Subcutaneous abdominal adipose tissue (tissue), 5 donors: ENCODE data around the gene CBX6.

Experiments used
- H3K27ac ChIP-seq: one replicate; pipeline ENCODE4 v1.7.0; 2013; ENCODE audit warnings: low read depth, mild to moderate bottlenecking, inconsistent platforms, low read length, moderate library complexity
- H3K27me3 ChIP-seq, 5 donors: one replicate each; pipeline ENCODE4 v1.7.0; 2013; ENCODE audit warnings: low read length in 5 of 5, inconsistent platforms in 1 of 5; ENCODE audit not compliant: control insufficient read depth in 5 of 5, insufficient read depth in 4 of 5
- H3K36me3 ChIP-seq, 5 donors: one replicate each; pipeline ENCODE4 v1.7.0; 2013; ENCODE audit warnings: low read length in 5 of 5; ENCODE audit not compliant: control insufficient read depth in 5 of 5, insufficient read depth in 5 of 5
- H3K4me1 ChIP-seq, 5 donors: one replicate each; pipeline ENCODE4 v1.7.0; 2013; ENCODE audit warnings: low read length in 5 of 5, mild to moderate bottlenecking in 3 of 5, moderate library complexity in 1 of 5; ENCODE audit not compliant: control insufficient read depth in 5 of 5, insufficient read depth in 5 of 5
- H3K4me3 ChIP-seq, 5 donors: one replicate each; pipeline ENCODE4 v1.7.0; 2013; ENCODE audit warnings: low read length in 5 of 5, low read depth in 1 of 5
- H3K9ac ChIP-seq, 5 donors: one replicate each; pipeline ENCODE4 v1.7.0; 2013; ENCODE audit warnings: low read length in 5 of 5, mild to moderate bottlenecking in 4 of 5, moderate library complexity in 3 of 5
- H3K9me3 ChIP-seq, 5 donors: one replicate each; pipeline ENCODE4 v1.7.0; 2013; ENCODE audit warnings: low read length in 5 of 5; ENCODE audit not compliant: control insufficient read depth in 5 of 5
- donor health status: healthy.
- donor health status: healthy.
- donor health status: healthy.
- donor health status: healthy.
- donor health status: healthy.

The CBX6 gene

DNA sequence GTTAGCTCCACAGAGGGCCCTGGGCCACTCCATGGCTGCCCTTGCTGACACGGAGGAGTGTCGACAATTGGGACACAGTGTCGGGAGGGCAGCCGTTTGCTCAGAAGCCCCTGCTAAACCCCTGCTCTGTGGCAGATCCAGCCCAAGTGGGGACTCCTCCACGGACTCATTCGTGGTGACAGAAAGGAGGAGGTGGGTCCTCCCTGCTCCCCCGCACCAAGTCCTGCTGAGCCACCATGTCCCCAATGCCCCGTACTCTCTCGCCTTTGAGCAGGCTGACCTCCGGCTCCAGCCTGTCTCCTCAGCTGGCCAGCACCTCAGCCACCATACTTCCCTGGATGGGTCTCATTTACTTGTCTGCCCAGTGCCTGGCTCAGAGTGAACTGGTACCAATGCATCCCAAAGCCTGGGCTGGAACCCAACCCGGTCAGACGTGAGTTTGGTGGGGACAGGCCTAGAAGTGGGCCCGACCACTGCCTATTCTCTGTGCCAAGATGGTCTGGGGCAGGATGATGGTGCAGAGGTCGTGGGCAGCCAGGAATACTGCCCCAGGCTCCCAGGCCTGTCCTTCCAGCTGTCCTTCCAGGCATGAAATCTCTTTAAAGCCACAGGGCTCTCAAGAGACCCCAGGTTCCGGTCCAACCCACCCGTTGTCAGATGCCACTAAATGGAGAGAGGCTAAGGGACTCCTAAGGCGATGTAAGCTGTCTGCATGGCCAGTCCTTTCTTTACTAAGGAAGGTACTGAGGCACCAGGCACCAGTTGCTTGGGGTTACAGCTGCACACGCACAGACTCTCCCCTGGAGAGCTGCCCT is 4.3 kb downstream of the CBX6 start:
- no peak overlapping the region for H3K27ac ChIP-seq
- peaks cover 5 to 61% (median 56%) of the 10 kb centered on the region in 5 donors for H3K4me1 ChIP-seq
- peaks cover 0 to 38% (median 17%) of the 10 kb centered on the region in 5 donors for H3K36me3 ChIP-seq
- H3K9me3 ChIP-seq: no peaks in the 10 kb centered on the region
- H3K27me3 ChIP-seq: no peaks in the 10 kb centered on the region
- H3K9ac ChIP-seq: no peak overlapping the region
- no peak overlapping the region for H3K4me3 ChIP-seq

DNA sequence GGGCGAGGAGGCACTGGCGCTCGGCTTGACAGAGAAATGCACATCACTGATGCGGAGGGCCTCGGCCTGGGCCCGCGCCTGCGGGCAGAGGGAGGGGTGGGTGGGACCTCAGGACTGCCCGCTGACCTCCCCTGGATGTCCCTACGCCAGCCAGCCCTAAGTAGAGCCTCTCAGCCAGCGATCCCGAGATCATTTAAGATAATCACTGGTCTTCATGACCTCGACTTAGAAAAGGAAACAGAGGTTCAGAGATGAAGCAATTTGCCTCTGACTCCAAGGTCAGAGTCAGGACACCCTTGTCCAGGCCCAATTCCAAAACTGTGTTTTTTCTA is 4.9 kb downstream of the CBX6 start:
- peaks cover 5 to 62% (median 59%) of the 10 kb centered on the region in 5 donors for H3K4me1 ChIP-seq
- no peaks in the 10 kb centered on the region for H3K27me3 ChIP-seq
- H3K9ac ChIP-seq: no peak overlapping the region
- no peaks in the 10 kb centered on the region for H3K9me3 ChIP-seq
- no peak overlapping the region for H3K4me3 ChIP-seq
- H3K27ac ChIP-seq: no peak overlapping the region
- H3K36me3 ChIP-seq: peaks cover 0 to 38% (median 17%) of the 10 kb centered on the region in 5 donors

DNA sequence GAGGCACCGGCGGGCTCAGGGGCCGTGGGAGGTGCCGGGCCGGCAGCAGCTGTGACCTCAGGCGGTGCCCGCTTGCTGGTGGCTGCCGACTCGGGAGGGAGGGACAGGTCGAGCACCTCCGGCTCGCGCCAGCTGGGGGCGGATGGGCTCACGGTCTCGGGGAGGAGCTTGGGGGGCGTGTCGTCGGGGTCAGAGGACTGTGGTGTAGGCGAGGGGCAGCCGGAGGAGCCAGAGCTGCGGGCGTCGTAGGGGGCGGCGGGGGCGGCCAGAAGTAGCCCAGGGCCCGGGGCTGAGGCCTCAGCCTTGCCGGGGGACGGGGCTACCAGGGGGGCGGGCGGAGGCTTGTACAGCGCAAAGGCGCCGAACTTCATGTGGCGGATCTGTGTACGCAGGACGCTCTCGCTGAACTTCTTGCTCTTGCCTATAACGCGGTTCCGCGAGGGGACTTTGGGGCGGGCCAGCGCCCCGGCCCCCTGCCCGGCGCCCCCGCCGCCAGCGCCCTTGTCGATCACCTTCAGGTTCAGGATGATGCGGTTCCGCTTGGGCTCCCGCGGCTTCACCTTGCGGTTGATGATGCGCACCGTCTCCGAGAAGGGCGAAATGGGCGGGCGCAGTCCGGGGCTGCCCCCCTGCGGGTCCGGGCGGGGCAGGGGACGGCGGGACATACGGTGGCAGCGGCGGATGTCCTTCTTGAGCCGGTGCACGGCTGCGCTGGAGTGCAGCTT is 5.5 kb downstream of the CBX6 start:
- Histone ChIP-seq H3K27ac (no peak overlapping the region), H3K4me3 (no peak overlapping the region), H3K9ac (no peak overlapping the region), H3K27me3 (no peaks in the 10 kb centered on the region), H3K9me3 (no peaks in the 10 kb centered on the region), H3K4me1 (peaks cover 5 to 64% (median 59%) of the 10 kb centered on the region in 5 donors), H3K36me3 (peaks cover 0 to 38% (median 17%) of the 10 kb centered on the region in 5 donors)

DNA sequence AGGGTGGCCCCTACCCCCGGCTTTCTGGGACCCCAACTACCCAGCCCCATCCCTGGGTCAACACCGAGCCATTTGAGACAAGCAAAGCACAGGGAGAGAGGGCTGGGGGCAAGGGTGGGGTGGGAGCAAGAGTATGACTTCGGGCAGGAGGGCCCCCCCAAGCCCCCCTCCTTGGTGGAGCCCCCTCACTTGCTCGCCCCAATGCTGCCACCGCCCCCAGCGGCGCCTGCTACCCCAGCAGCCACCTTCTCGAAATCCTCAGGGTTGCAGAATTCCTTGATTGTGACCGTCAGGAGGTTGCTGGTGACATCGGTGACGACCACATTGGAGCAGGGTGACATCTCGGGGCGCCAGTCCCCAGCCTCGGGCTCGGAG is 6.0 kb downstream of the CBX6 start:
- no peak overlapping the region for H3K4me3 ChIP-seq
- peaks cover 0 to 38% (median 17%) of the 10 kb centered on the region in 5 donors for H3K36me3 ChIP-seq
- H3K9me3 ChIP-seq: no peaks in the 10 kb centered on the region
- peaks cover 5 to 58% (median 54%) of the 10 kb centered on the region in 5 donors for H3K4me1 ChIP-seq
- no peak overlapping the region for H3K9ac ChIP-seq
- H3K27ac ChIP-seq: no peak overlapping the region
- H3K27me3 ChIP-seq: peaks cover 0 to 4% (median 2%) of the 10 kb centered on the region in 5 donors

DNA sequence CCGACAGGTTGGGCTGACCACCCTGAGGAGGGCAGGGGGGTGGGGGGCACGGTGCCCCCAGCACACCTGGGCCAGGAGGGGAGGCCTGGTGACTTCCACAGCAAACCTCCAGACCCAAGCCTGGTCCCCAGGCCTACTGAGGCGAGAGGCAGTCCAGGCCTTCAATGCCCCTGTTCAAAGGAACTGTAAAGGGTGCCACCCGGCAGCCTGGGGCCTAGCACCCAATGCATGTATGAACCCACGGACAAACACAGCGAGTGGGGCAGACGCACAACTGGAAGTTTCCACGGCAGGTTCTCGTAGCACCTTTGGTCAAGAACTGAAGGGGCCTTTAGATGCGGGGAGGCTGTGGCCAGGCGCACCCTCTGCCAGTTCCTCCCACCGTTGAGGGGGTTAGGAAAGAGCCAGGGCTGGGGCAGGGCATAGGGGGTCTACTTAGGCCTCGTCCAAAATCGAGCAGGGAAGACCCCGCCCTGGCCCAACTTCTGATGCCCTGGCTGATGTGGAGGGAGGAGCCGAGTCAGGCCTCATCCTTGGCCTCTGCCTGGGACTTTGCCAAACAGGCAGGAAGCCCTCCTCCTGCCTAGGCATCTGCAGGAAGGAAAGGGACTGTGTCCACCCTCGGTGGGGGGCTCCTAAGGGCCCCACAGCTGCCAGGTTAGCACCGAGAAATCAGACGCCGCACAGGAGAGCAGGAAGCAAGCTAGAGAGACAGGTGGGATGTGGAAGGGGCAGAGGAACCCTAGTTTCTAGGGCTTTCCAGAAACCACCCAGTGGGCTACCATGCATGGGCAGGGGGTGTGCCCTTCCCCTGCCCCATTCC is 6.6 kb downstream of the CBX6 start:
- Histone ChIP-seq H3K9me3 (no peaks in the 10 kb centered on the region), H3K27me3 (peaks cover 0 to 10% (median 7%) of the 10 kb centered on the region in 5 donors), H3K4me1 (peaks cover 5 to 52% (median 48%) of the 10 kb centered on the region in 5 donors), H3K27ac (peak overlapping the region; percentile 50), H3K9ac (peak overlapping the region in 2 of 5 donors; percentile 35 to 59), H3K36me3 (peaks cover 0 to 38% (median 17%) of the 10 kb centered on the region in 5 donors), H3K4me3 (no peak overlapping the region)

DNA sequence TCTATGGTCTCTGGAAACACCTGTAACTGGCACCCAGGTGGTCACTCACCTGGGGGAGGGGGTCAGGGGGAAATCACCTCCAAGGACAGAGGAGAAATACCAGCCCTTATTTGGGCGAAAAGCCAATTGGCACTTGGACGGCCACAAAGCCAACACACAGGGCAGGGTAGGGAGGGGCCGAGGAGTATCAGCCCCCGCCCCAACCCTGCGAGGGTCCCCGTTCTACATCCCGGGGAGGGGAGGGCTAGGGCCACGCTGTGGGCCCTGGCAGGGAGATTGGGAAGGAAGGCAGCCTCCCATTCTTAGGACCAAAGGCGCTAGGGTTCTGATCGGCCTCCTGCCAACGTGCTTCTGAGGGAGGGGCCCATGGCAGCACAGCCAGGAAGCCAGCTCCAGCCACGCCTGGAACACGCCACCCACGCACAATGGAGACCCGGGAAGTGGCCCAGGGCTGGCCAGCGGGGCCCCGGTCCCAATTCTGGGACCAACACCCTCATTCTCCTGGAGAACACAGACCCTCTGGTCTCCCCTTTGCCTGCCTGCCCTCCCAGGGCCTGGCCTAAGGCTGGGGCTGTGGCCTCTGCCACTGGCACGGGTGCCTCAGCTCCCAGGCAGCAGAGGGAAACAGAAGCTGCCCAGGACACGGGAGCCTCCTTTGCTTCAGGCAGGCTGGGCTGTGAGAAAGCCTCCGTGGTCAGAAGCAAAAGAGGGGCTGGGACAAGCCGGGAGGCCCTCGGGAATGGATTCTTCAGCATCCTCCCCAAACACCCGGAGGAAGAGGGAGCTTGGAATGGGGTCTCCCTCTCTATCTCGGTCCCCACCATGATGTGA is 7.4 kb downstream of the CBX6 start:
- H3K4me1 ChIP-seq: peaks cover 5 to 44% (median 39%) of the 10 kb centered on the region in 5 donors
- H3K4me3 ChIP-seq: peak overlapping the region in 1 of 5 donors; percentile 7
- H3K36me3 ChIP-seq: peaks cover 0 to 34% (median 15%) of the 10 kb centered on the region in 5 donors
- H3K27me3 ChIP-seq: peaks cover 0 to 13% (median 12%) of the 10 kb centered on the region in 5 donors
- peak overlapping the region in 3 of 5 donors; percentile 35 to 59 (median 49) for H3K9ac ChIP-seq
- no peaks in the 10 kb centered on the region for H3K9me3 ChIP-seq
- peak overlapping the region; percentile 50 for H3K27ac ChIP-seq

DNA sequence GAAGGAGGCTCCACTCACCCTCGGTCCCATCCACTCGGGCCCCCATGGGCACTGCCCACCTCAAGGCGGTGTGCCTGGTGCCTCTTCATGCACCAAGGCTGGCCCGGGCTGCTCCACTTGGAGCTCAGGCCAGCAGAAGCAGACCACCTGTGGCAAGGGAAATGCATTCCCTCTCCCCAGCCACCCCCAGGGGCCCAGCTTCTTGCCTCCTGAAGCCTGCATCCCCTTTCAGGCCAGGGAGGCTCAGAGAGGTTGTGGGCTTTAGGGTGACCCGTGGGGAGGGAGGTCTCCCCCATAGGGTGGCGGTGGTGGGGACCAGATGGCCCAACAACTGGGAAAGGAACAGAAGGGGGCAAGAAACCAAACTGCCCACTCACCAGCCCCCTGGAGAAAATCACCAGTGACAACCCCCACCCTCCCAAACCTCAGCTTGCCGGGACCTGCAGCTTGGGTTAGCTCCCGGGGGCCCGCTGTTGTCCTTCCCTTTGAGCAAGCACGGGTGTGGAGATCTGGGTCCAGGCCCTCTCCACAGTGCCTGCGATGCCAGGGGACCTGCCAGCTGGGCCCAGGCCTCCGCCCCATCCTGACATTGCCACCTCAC is 8.4 kb downstream of the CBX6 start:
- H3K9ac ChIP-seq: no peak overlapping the region
- H3K4me1 ChIP-seq: peaks cover 2 to 36% (median 30%) of the 10 kb centered on the region in 5 donors
- no peak overlapping the region for H3K4me3 ChIP-seq
- peaks cover 0 to 13% (median 12%) of the 10 kb centered on the region in 5 donors for H3K27me3 ChIP-seq
- no peaks in the 10 kb centered on the region for H3K9me3 ChIP-seq
- H3K36me3 ChIP-seq: peaks cover 0 to 32% (median 15%) of the 10 kb centered on the region in 5 donors
- H3K27ac ChIP-seq: no peak overlapping the region

DNA sequence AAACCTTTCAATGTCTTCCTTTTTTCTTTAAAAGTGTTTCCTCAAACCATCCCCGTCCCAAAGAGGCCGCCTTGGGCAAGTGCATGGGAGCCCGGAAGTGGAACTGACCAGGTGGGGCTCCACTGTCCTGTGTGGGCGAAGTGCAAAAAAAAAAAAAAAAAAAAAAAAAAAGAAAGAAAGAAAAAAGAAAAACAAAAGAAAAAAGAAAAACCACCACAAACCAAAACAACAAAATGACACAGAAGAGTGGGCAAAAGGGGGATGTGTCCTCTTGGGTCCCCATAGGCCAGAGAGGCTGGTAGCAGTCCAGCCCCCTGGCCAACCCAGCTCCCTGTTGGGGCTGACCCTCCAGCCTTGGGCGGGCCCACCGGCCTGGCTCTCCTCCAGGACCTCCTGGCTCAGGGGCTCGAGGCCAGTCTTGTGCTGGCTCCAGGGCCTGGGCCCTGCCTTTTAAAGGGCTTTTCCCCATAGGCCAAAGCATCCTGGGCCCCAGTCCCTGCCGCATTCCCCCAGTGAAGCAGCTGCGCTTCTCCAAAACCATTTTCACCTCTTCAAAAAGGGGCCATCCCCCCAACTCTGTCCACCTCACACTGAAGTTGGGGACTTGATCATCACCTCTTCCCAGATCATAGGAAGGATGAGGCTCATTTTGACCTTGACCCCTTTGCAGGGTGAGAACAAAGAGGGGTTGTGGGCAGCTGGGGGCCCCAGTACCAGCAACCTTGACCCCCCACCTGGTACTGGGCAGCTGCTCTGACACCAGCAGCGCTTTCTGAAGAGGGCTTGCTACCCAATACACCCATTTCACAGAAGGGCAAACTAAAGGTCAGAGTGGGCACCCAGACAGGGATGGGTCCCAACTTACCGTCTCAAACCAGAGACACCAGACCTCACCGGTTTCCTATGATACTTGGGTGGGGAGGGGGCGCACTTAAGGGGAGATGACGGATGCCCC is 9.4 kb downstream of the CBX6 start:
- Histone ChIP-seq H3K4me1 (peaks cover 0 to 33% (median 28%) of the 10 kb centered on the region in 5 donors), H3K9ac (no peak overlapping the region), H3K9me3 (no peaks in the 10 kb centered on the region), H3K4me3 (no peak overlapping the region), H3K36me3 (peaks cover 0 to 24% (median 10%) of the 10 kb centered on the region in 5 donors), H3K27ac (no peak overlapping the region), H3K27me3 (peaks cover 0 to 13% (median 12%) of the 10 kb centered on the region in 5 donors)
